WI38 (cell line): ENCODE measurements around the gene XYLT2.
"Not testable (repeated sequence)": the region's sequence is repeated elsewhere in the genome, so short reads cannot be mapped to it uniquely, and the experiment has no call there.

Experiments
- H3K4me3 ChIP-seq: 2 replicates; pipeline ENCODE4 v1.5.1; 2011; ENCODE audit warnings: low read depth, mild to moderate bottlenecking, control low read depth, low read length
- TF ChIP-seq, protein P1 (sequence below): IDR thresholded peaks from 2 replicates; pipeline ENCODE4 v1.5.1; 2012; ENCODE audit warnings: low read depth, mild to moderate bottlenecking, control low read depth, low read length

Gene XYLT2

GRCh38 chr17:50396261-50397110 is 50.6 kb downstream of the XYLT2 start:
- TF ChIP-seq, protein P1, sequence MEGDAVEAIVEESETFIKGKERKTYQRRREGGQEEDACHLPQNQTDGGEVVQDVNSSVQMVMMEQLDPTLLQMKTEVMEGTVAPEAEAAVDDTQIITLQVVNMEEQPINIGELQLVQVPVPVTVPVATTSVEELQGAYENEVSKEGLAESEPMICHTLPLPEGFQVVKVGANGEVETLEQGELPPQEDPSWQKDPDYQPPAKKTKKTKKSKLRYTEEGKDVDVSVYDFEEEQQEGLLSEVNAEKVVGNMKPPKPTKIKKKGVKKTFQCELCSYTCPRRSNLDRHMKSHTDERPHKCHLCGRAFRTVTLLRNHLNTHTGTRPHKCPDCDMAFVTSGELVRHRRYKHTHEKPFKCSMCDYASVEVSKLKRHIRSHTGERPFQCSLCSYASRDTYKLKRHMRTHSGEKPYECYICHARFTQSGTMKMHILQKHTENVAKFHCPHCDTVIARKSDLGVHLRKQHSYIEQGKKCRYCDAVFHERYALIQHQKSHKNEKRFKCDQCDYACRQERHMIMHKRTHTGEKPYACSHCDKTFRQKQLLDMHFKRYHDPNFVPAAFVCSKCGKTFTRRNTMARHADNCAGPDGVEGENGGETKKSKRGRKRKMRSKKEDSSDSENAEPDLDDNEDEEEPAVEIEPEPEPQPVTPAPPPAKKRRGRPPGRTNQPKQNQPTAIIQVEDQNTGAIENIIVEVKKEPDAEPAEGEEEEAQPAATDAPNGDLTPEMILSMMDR, result no peak
- H3K4me3 ChIP-seq, result peak overlapping the region; percentile 84

GRCh38 chr17:50397111-50397918 is 51.4 kb downstream of the XYLT2 start, which contains the start of gene LRRC59:
Gene LRRC59, minus strand, starts transcription at chr17:50397523. Its CDS starts 206 bp downstream, at chr17:50397317.
- peak within 1 kb of the TSS; percentile 84 for H3K4me3 ChIP-seq
- TF ChIP-seq, protein P1, result peak; percentile 79

- H3K4me3 ChIP-seq, result peak overlapping the region; percentile 84; the same call in 1 of the 2 replicates
- TF ChIP-seq, protein P1, result no peak
These were observed 52.0 kb downstream of the XYLT2 start for GRCh38 chr17:50397919-50398285.

DNA sequence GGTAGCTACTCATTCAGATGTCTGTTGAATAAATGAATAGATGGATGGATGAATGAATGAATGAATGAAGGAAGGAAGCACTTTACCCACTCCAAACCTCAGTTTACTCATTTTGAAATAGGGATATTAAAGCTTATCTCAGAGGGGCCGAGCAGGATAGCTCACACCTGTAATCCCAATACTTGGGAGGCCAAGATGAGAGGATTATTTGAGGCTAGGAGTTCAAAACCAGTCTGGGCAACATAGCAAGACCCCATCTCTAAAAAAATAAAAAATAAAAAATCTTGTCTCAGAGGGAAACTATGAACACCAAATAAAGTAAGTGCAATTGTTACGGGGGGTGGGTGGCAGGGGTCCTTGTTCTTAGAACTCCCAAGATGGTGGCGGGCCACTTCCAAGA is 52.7 kb downstream of the XYLT2 start:
- H3K4me3 ChIP-seq, result not testable (repeated sequence)

- not testable (repeated sequence) for H3K4me3 ChIP-seq
These were observed 53.7 kb downstream of the XYLT2 start for GRCh38 chr17:50399591-50399990.

- not testable (repeated sequence) for H3K4me3 ChIP-seq
These were observed 59.4 kb downstream of the XYLT2 start for GRCh38 chr17:50405351-50405750.

- no peak overlapping the region for H3K4me3 ChIP-seq
- TF ChIP-seq, protein P1, result no peak
These were observed 60.7 kb downstream of the XYLT2 start for GRCh38 chr17:50406578-50406977.

DNA sequence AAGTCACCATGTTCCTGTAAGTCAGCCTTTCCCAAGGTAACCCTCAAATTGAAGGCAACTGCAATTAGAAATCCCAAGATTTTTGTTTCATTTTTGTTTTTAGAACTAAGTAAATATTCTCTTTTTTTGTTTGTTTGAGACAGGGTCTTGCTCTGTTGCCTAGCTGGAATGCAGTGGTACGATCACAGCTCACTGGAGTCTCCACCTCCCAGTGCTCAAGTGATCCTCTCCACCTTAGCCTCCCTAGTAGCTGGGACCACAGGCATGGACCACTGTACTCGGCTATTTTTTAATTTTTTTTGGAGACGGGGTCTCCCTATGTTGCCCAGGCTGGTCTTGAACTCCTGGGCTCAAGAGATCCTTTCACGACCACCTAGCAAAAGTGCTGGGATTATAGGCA is 62.0 kb downstream of the XYLT2 start:
- TF ChIP-seq, protein P1, result no peak
- H3K4me3 ChIP-seq, result no peak overlapping the region
